Inflammatory macrophage (primary cell): Measurements from ENCODE around the gene ZSCAN10.

Source experiments
- DNase-seq, 2 donors: peaks; one replicate each; pipeline ENCODE4 v3.0.0-alpha.2; 2020 to 2022

ZSCAN10 gene

GRCh38 chr16:3112058-3112880 lies 13.2 kb upstream of the ZSCAN10 start, which contains the start of gene ZNF205:
TSS of gene ZNF205 (plus strand) at chr16:3112586. CDS start at chr16:3113431, 845 bp downstream.
- peak; percentile 31 to 50 for DNase-seq

GRCh38 chr16:3106205-3106928 lies 7.3 kb upstream of the ZSCAN10 start:
- peak; percentile 93 to 94 for DNase-seq

GRCh38 chr16:3101841-3102470 lies 2.9 kb upstream of the ZSCAN10 start:
- DNase-seq: peak; percentile 16 to 51

GRCh38 chr16:3101018-3101840 lies 2.1 kb upstream of the ZSCAN10 start:
- DNase-seq: peak; percentile 41 to 58

- DNase-seq: peak; percentile 96
Measured at GRCh38 chr16:3099732-3100499, 822 bp upstream of the ZSCAN10 start.

GRCh38 chr16:3099395-3099731 lies 269 bp upstream of the ZSCAN10 start:
- no peak for DNase-seq

- no peak for DNase-seq
Measured at GRCh38 chr16:3097266-3097665, 1.8 kb downstream of the ZSCAN10 start.

- peak in 1 of 2 donors; percentile 20 for DNase-seq
Measured at GRCh38 chr16:3096362-3096761, 2.7 kb downstream of the ZSCAN10 start.

GRCh38 chr16:3095869-3096268 lies 3.2 kb downstream of the ZSCAN10 start:
- peak; percentile 86 to 89 for DNase-seq

- DNase-seq: peak; percentile 76 to 80
Measured at GRCh38 chr16:3094289-3095027, 4.6 kb downstream of the ZSCAN10 start.

- DNase-seq: no peak
Measured at GRCh38 chr16:3092501-3092941, 6.6 kb downstream of the ZSCAN10 start.

GRCh38 chr16:3091551-3091950 lies 7.5 kb downstream of the ZSCAN10 start:
- no peak for DNase-seq

GRCh38 chr16:3089717-3090592 lies 9.1 kb downstream of the ZSCAN10 start:
- no peak for DNase-seq

- DNase-seq: no peak
Measured at GRCh38 chr16:3088925-3089716, 10.0 kb downstream of the ZSCAN10 start.

GRCh38 chr16:3088450-3088849 lies 10.6 kb downstream of the ZSCAN10 start:
- DNase-seq: no peak

GRCh38 chr16:3087243-3088235 lies 11.6 kb downstream of the ZSCAN10 start:
- DNase-seq: peak; percentile 10 to 42

- peak; percentile 36 to 58 for DNase-seq
Measured at GRCh38 chr16:3086596-3087242, 12.4 kb downstream of the ZSCAN10 start.
